KMS-11 (cell line): ENCODE results near the gene PAOX.

ENCODE experiments used
- H2AFZ ChIP-seq: fragments of 200-600 bp; sonication (generic); 2 replicates; pipeline ENCODE4 v1.6.1; 2016; ENCODE audit warnings: antibody characterized with exemption, mixed run types, low read depth
- H3K27ac ChIP-seq: fragments of 200-600 bp; sonication (generic); 2 replicates; pipeline ENCODE4 v1.6.1; 2016; ENCODE audit warnings: mild to moderate bottlenecking, mixed run types
- H3K27me3 ChIP-seq: fragments of 200-600 bp; sonication (generic); 2 replicates; pipeline ENCODE4 v1.6.1; 2017; ENCODE audit warnings: mild to moderate bottlenecking, low read depth, mixed run types, moderate library complexity; ENCODE audit not compliant: insufficient read depth
- H3K36me3 ChIP-seq: fragments of 200-600 bp; sonication (generic); 2 replicates; pipeline ENCODE4 v1.6.1; 2017; ENCODE audit warnings: mild to moderate bottlenecking, mixed run types; ENCODE audit not compliant: insufficient read depth
- H3K4me1 ChIP-seq: fragments of 200-600 bp; sonication (generic); 2 replicates; pipeline ENCODE4 v1.6.1; 2016; ENCODE audit warnings: mild to moderate bottlenecking, low read depth, mixed run types; ENCODE audit not compliant: poor library complexity, severe bottlenecking
- H3K4me2 ChIP-seq: fragments of 200-600 bp; sonication (generic); 2 replicates; pipeline ENCODE4 v1.7.0; 2016; ENCODE audit warnings: mild to moderate bottlenecking, mixed run types
- H3K4me3 ChIP-seq: fragments of 200-600 bp; sonication (generic); IDR thresholded peaks from 2 replicates; pipeline ENCODE4 v1.6.1; 2017; ENCODE audit warnings: low read depth, low read length, mixed read lengths; ENCODE audit not compliant: insufficient read depth
- H3K79me2 ChIP-seq: fragments of 200-600 bp; sonication (generic); 2 replicates; pipeline ENCODE4 v1.6.1; 2016; ENCODE audit warnings: low read depth, mixed run types; ENCODE audit not compliant: insufficient read depth
- H3K9ac ChIP-seq: fragments of 200-600 bp; sonication (generic); 2 replicates; pipeline ENCODE4 v1.6.1; 2016; ENCODE audit warnings: mild to moderate bottlenecking, mixed run types
- H4K20me1 ChIP-seq: fragments of 200-600 bp; sonication (generic); 2 replicates; pipeline ENCODE4 v1.6.1; 2016; ENCODE audit warnings: mild to moderate bottlenecking, mixed run types; ENCODE audit not compliant: insufficient read depth
- CTCF ChIP-seq: fragments of 200-600 bp; sonication (generic); conservative IDR thresholded peaks from 2 replicates; pipeline ENCODE4 v1.6.1; 2017; ENCODE audit warnings: low read depth, mild to moderate bottlenecking, antibody characterized with exemption, low read length, moderate library complexity, mixed read lengths

The PAOX gene

GRCh38 chr10:133361227-133361626 lies 17.8 kb upstream of the PAOX start:
- Histone ChIP-seq H3K27ac (no peak overlapping the region), H3K79me2 (no peaks in the 10 kb centered on the region), H3K4me2 (no peak overlapping the region), H2AFZ (no peak overlapping the region), H4K20me1 (no peaks in the 10 kb centered on the region), H3K4me3 (no peak overlapping the region), H3K27me3 (no peaks in the 10 kb centered on the region), H3K9ac (no peak overlapping the region), H3K4me1 (no peaks in the 10 kb centered on the region), H3K36me3 (no peaks in the 10 kb centered on the region)
- no peak for TF ChIP-seq CTCF

GRCh38 chr10:133361773-133362441 lies 17.2 kb upstream of the PAOX start:
- no peak overlapping the region for H3K9ac ChIP-seq
- no peaks in the 10 kb centered on the region for H4K20me1 ChIP-seq
- no peak overlapping the region for H3K4me2 ChIP-seq
- H3K27me3 ChIP-seq: no peaks in the 10 kb centered on the region
- no peaks in the 10 kb centered on the region for H3K4me1 ChIP-seq
- no peak overlapping the region for H3K4me3 ChIP-seq
- no peaks in the 10 kb centered on the region for H3K36me3 ChIP-seq
- H2AFZ ChIP-seq: no peak overlapping the region
- H3K79me2 ChIP-seq: no peaks in the 10 kb centered on the region
- no peak overlapping the region for H3K27ac ChIP-seq
- TF ChIP-seq CTCF: no peak

DNA sequence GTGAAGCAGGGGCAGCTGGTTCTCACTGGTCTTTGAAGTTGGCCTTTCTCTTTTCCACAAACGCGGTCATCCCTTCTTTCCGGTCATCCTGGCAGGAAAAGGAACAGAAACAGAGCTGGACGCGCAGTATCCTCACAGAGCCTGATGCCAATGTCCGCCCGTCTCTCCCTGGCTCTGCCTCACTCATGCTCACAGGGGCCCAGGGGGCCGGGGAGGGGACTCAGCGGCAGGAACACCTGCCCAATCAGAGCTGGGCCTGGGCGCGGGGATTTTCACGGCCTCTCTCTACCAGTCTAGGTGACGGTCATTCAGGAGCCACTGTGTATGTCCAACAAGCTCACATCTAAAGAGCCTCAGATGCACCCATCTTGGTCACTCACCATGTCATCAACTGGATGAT lies 16.2 kb upstream of the PAOX start:
- Histone ChIP-seq H3K27ac (no peak overlapping the region), H3K4me2 (no peak overlapping the region), H3K36me3 (no peaks in the 10 kb centered on the region), H3K9ac (no peak overlapping the region), H3K4me3 (no peak overlapping the region), H3K4me1 (no peaks in the 10 kb centered on the region), H3K27me3 (no peaks in the 10 kb centered on the region), H2AFZ (no peak overlapping the region), H4K20me1 (no peaks in the 10 kb centered on the region), H3K79me2 (no peaks in the 10 kb centered on the region)
- no peak for TF ChIP-seq CTCF

DNA sequence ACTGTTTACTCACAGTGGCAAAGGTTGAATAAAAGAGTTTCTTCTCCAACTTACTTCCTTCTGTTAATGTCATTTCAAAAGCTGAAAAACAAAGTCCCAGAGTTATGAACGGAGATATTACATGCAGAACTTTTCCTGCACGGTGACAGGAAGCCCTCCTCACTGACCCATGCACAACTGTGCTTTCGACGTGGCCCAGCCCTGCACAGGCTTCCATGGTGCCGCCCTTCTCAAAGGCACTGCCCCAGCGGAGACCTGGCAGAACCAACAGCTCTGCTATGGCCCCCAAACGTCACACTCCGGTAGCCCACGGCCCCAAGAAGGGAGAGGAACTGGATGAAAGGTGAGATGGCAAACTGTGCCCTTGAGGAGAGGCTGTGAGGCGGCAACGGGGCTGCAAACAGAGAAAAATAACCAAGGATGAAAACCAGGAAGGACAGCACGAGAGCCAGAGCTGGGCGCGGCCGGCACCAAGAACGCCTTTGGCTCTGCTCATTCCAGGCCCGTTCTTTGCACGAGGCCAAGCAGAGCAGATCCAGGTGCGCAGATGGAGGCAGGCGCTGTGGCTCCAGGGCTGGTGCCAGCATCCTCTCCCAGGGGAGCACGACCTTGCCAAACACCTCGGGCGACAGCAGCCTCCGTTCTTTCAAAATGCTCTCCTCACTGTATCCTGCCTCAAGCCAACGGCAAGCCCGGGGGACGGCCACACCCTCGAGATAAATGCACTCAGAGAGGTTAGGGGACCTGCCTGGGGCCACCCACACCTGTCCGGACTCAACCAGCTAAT lies 14.2 kb upstream of the PAOX start:
- H3K27me3 ChIP-seq: no peaks in the 10 kb centered on the region
- H4K20me1 ChIP-seq: no peaks in the 10 kb centered on the region
- no peak overlapping the region for H3K4me3 ChIP-seq
- H3K4me1 ChIP-seq: no peaks in the 10 kb centered on the region
- no peak overlapping the region for H3K27ac ChIP-seq
- no peak overlapping the region for H3K9ac ChIP-seq
- no peaks in the 10 kb centered on the region for H3K36me3 ChIP-seq
- no peak overlapping the region for H3K4me2 ChIP-seq
- H3K79me2 ChIP-seq: no peaks in the 10 kb centered on the region
- H2AFZ ChIP-seq: no peak overlapping the region
- TF ChIP-seq CTCF: no peak
